Endothelial cell of umbilical vein (primary cell): ENCODE measurements around the gene HPSE2. TPM values are rescaled to one million over a fixed set of nuclear protein-coding genes. Genes with fewer than 3 reads are reported as not detected.

ENCODE experiments used
- microRNA-seq: library from miRNA; unstranded; fragments of <30 nt; microRNA quantifications from one replicate; pipeline ENCODE4 v1.2.0, GENCODE V29; 2021; ENCODE audit warnings: borderline number of aligned reads, borderline replicate concordance
- polyA plus RNA-seq, 4 experiments: library from polyadenylated mRNA; depleted of rRNA in 3 of 4; stranded (reverse) in 3 of 4; unstranded in 1 of 4; fragments of >200 nt; gene quantifications; 2 replicates each; pipeline versions ENCODE4 v1.2.1 to v1.2.3, GENCODE V29; 2011 to 2012; ENCODE audit warnings: missing spikeins in 1 of 4
- small RNA-seq: library from RNA; depleted of rRNA; stranded (forward); fragments of <200 nt; gene quantifications from one replicate; pipeline ENCODE3, GENCODE V24; 2012; ENCODE audit warnings: low replicate concordance, low read depth; ENCODE audit not compliant: insufficient read depth, insufficient read length
- total RNA-seq: library from RNA; stranded (reverse); gene quantifications from 2 replicates; pipeline ENCODE4 v1.2.3, GENCODE V29; 2021

The HPSE2 gene
- total and polyA plus RNA-seq, 2 donors (not counting 3 experiments of a cell fraction or from before 2014, with no cell fraction given), result not detected

Small RNA genes lying within 50 kb of the gene (microRNA-seq; reads per million reads assigned to microRNA genes)
- gene MIR4685 (not detected), gene MIR6507 (not detected)

Small RNA genes lying within 50 kb of the gene (small RNA-seq; reads per million reads assigned to genes)
- gene MIR4685 (not detected), gene MIR6507 (not detected)

Other genes with a start within 250 kb of the HPSE2 start
- gene CNNM1, start 93.5 kb upstream of the HPSE2 start, total RNA-seq, result not detected in 2 replicates
- not detected in 2 replicates for gene CNNM1, start 93.5 kb upstream of the HPSE2 start, polyA plus RNA-seq
- gene GOT1, start 194.8 kb upstream of the HPSE2 start, total RNA-seq, result 36.3 and 40.7 TPM in 2 replicates
- gene GOT1, start 194.8 kb upstream of the HPSE2 start, polyA plus RNA-seq, result 14.4 and 16.2 TPM in 2 replicates